Measurements from ENCODE around the gene CPSF6.

The CPSF6 gene

GRCh38 chr12:69204191-69204590 is 35.2 kb upstream of the CPSF6 start:
- Histone ChIP-seq H3K9ac (ENCODE audit: low read depth, low read length, poor library complexity, severe bottlenecking) (no peak overlapping the region), H3K4me1 (ENCODE audit: insufficient read depth, low read length, poor library complexity, severe bottlenecking) (no peaks in the 10 kb centered on the region), H3K4me3 (ENCODE audit: low read length, poor library complexity, severe bottlenecking) (no peak overlapping the region), H3K9me2 (replicated peaks; ENCODE audit: low read depth, low read length) (no peaks in the 10 kb centered on the region), H3F3A (ENCODE audit: low read depth) (no peaks in the 10 kb centered on the region), H3K4me2 (ENCODE audit: low read depth, low read length, poor library complexity, severe bottlenecking) (no peak overlapping the region), H3K36me3 (ENCODE audit: insufficient read depth, low read length) (no peaks in the 10 kb centered on the region), H3K27me3 (ENCODE audit: insufficient read depth, low read length, poor library complexity, severe bottlenecking) (peaks cover under 1% of the 10 kb centered on the region), H3K9me3 (ENCODE audit: insufficient read depth, low read depth, low read length) (peaks cover 13% of the 10 kb centered on the region), H3K79me2 (ENCODE audit: insufficient read depth, low read length) (no peaks in the 10 kb centered on the region), H2AFZ (ENCODE audit: low read length) (no peak overlapping the region), H4K20me1 (ENCODE audit: insufficient read depth, low read length, poor library complexity, severe bottlenecking) (no peaks in the 10 kb centered on the region)
- TF ChIP-seq CTCF (conservative IDR thresholded peaks at IDR 0.05; ENCODE audit: low read length): no peak
- TF ChIP-seq EZH2phosphoT487 (IDR thresholded peaks at IDR 0.05; ENCODE audit: borderline replicate concordance): no peak

- Histone ChIP-seq H2AFZ (ENCODE audit: low read length) (no peak overlapping the region), H3K4me2 (ENCODE audit: low read depth, low read length, poor library complexity, severe bottlenecking) (no peak overlapping the region), H3K9ac (ENCODE audit: low read depth, low read length, poor library complexity, severe bottlenecking) (no peak overlapping the region), H3K79me2 (ENCODE audit: insufficient read depth, low read length) (no peaks in the 10 kb centered on the region), H3K27me3 (ENCODE audit: insufficient read depth, low read length, poor library complexity, severe bottlenecking) (no peaks in the 10 kb centered on the region), H3K4me1 (ENCODE audit: insufficient read depth, low read length, poor library complexity, severe bottlenecking) (no peaks in the 10 kb centered on the region), H3K4me3 (ENCODE audit: low read length, poor library complexity, severe bottlenecking) (no peak overlapping the region), H4K20me1 (ENCODE audit: insufficient read depth, low read length, poor library complexity, severe bottlenecking) (no peaks in the 10 kb centered on the region), H3K36me3 (ENCODE audit: insufficient read depth, low read length) (no peaks in the 10 kb centered on the region), H3F3A (ENCODE audit: low read depth) (no peaks in the 10 kb centered on the region), H3K9me2 (replicated peaks; ENCODE audit: low read depth, low read length) (no peaks in the 10 kb centered on the region), H3K9me3 (ENCODE audit: insufficient read depth, low read depth, low read length) (no peaks in the 10 kb centered on the region)
- no peak for TF ChIP-seq EZH2phosphoT487 (IDR thresholded peaks at IDR 0.05; ENCODE audit: borderline replicate concordance)
- no peak for TF ChIP-seq CTCF (conservative IDR thresholded peaks at IDR 0.05; ENCODE audit: low read length)
Observed at GRCh38 chr12:69210661-69211060, 28.7 kb upstream of the CPSF6 start.

GRCh38 chr12:69211160-69211559 is 28.2 kb upstream of the CPSF6 start:
- no peak overlapping the region for H3K4me2 ChIP-seq (ENCODE audit: low read depth, low read length, poor library complexity, severe bottlenecking)
- no peaks in the 10 kb centered on the region for H3K4me1 ChIP-seq (ENCODE audit: insufficient read depth, low read length, poor library complexity, severe bottlenecking)
- H3F3A ChIP-seq (ENCODE audit: low read depth): no peaks in the 10 kb centered on the region
- no peaks in the 10 kb centered on the region for H3K79me2 ChIP-seq (ENCODE audit: insufficient read depth, low read length)
- H3K9me2 ChIP-seq (replicated peaks; ENCODE audit: low read depth, low read length): no peaks in the 10 kb centered on the region
- H3K4me3 ChIP-seq (ENCODE audit: low read length, poor library complexity, severe bottlenecking): no peak overlapping the region
- H3K27me3 ChIP-seq (ENCODE audit: insufficient read depth, low read length, poor library complexity, severe bottlenecking): no peaks in the 10 kb centered on the region
- H2AFZ ChIP-seq (ENCODE audit: low read length): no peak overlapping the region
- no peak for TF ChIP-seq CTCF (conservative IDR thresholded peaks at IDR 0.05; ENCODE audit: low read length)
- TF ChIP-seq EZH2phosphoT487 (IDR thresholded peaks at IDR 0.05; ENCODE audit: borderline replicate concordance): no peak
- H3K36me3 ChIP-seq (ENCODE audit: insufficient read depth, low read length): no peaks in the 10 kb centered on the region
- H3K9ac ChIP-seq (ENCODE audit: low read depth, low read length, poor library complexity, severe bottlenecking): no peak overlapping the region
- no peaks in the 10 kb centered on the region for H3K9me3 ChIP-seq (ENCODE audit: insufficient read depth, low read depth, low read length)
- no peaks in the 10 kb centered on the region for H4K20me1 ChIP-seq (ENCODE audit: insufficient read depth, low read length, poor library complexity, severe bottlenecking)

Data from Loucy (cell line).